AG20443 (cell line): ENCODE results near the gene SH3BGRL3.

ENCODE experiments used
- DNase-seq: peaks from one replicate; pipeline ENCODE4 v3.0.0; 2012; ENCODE audit warnings: low spot score, mixed read lengths

The SH3BGRL3 gene

DNA sequence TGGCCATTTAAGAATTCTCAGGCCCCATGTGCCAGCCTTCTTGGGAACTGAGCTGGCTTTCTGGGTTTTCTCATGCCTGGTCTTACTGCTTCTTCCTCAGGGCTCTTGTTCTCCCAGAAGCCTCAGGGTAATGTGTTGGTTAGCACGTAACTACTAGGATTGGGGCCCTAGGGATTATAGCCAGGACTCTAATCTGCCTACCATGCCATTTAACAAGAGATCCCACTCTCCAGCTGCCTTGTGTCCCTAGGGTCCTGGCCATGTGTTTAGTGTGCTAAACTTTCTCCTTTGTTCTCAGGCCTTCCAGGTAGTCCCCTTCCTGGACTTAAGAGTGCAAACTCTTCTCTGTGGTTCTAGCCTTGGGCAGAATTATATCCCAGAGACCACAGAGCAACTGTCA, 2.2 kb upstream of the SH3BGRL3 start:
- no peak for DNase-seq

DNA sequence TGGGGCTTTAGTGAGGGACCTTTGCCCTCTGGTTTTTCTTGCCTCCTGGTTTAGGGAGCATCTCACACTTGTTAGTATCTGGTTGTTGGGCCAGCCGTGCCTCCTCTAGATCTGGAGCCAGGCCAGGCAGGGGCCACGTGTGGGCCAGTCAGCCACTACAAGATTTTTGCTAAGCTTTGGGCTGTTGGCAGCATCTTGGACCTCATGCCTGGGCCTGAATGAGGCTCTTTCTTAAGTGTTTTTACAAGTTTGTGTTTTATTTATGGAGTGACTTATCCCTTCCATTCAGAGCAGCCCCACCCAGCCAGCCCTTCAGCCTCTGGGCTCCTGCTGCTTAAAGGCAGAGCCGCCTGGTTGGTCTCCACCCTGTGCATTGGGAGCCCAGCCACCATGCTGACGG, 1.6 kb upstream of the SH3BGRL3 start:
- DNase-seq, result peak; percentile 74

DNA sequence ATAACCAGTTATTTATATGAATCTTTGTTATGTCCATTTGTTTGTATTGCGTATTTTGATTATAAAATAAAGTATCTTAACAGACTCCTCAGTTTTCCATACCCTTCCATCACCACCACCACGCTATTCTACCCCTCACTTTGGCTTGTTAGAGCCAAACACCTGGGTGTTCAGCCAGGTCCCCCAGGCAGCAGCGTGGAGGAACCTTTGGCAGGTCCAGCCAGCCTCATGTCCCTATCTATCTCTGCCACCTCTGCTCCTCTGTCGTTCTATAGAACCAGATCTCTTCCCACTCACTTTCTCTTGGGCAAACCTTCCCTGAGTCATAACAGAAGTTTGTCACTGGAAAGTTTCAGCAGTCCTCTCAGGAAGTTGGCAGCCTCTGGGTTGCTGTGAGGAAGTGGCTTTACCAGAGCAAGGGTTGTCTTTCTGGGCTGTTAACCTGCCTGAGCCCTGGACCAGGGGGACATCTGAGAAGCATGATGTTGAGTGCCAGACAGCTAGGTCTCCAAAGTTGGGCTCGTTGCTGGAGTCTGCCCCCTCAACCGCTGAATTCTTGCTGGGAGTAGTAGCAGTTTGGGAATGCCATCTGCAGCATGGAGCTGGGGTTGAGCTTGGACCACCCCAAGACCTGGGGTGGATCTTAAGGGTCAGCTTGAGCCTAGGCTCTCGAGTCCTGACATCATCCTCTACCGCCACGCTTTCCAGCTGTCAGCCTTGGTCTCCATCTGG, 996 bp upstream of the SH3BGRL3 start:
- DNase-seq, result peak; percentile 58

DNA sequence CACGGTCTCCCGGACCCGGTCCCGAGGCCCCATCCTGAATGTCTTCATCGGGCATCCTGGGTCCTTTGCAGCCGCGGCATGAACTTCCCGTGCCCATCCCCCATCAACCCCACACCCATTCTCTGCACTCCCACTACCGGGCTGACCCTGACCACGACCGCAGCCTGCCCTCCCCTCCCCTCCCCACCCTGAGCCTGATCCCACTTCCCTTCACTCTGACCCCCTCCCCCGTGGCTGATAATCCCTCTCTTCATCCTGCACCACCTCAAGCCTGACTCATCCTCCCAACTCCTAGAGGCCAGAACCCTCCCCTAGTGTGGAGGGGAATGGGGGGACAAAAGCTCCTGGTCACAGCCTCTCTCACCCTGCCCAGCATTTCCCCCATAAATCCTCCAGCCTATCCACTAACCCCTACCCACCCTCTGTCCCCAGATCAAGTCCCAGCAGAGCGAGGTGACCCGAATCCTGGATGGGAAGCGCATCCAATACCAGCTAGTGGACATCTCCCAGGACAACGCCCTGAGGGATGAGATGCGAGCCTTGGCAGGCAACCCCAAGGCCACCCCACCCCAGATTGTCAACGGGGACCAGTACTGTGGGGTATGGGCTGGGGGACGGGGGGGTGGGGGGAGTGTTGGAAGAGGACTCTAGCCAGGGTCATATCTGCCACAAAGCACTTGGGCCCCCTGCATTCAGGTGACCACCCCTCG, 602 bp downstream of the SH3BGRL3 start:
- peak; percentile 50 for DNase-seq

DNA sequence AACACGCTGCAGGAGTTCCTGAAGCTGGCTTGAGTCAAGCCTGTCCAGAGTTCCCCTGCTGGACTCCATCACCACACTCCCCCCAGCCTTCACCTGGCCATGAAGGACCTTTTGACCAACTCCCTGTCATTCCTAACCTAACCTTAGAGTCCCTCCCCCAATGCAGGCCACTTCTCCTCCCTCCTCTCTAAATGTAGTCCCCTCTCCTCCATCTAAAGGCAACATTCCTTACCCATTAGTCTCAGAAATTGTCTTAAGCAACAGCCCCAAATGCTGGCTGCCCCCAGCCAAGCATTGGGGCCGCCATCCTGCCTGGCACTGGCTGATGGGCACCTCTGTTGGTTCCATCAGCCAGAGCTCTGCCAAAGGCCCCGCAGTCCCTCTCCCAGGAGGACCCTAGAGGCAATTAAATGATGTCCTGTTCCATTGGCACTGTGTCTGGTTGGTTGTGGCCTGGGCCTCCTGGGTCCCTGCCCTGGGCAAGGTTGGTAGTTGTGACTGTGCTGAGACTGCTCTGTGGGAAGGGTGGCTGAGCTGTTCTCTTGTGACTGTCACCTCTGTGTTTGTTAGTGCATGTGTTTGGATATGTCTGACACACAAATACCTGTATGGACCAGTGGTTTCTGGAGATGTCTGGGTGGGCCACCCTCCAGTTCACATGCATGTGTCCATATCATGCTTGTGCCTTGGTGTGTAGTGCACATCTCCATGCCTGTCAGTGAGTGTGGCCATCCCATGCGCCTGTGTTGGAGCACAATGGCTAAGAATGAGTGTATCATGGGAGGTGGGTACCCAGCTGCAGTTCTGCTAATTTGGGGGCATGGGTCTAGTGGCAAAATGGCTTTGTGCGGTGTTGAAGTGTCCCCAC, 1.4 kb downstream of the SH3BGRL3 start:
- DNase-seq, result no peak

DNA sequence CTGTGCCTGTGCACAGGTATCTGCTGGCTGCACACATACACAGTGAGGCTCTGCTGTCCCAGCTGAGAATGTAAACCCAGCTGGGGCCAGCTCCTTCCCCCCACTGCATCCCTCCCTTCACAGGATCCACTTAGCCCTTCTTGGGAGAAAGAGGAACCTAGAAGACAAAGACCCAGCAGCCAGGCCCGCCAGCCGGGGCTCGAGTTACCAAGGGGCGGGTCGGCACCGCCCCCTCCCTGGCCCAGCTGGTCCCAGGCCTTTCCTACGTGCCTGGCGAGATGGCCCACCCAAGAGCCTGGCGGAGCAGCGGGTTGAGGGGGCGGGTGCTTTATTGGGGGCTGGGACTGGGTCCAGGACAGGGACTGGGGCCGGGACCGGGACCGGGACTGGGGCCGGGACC, 2.1 kb downstream of the SH3BGRL3 start:
- DNase-seq, result no peak

DNA sequence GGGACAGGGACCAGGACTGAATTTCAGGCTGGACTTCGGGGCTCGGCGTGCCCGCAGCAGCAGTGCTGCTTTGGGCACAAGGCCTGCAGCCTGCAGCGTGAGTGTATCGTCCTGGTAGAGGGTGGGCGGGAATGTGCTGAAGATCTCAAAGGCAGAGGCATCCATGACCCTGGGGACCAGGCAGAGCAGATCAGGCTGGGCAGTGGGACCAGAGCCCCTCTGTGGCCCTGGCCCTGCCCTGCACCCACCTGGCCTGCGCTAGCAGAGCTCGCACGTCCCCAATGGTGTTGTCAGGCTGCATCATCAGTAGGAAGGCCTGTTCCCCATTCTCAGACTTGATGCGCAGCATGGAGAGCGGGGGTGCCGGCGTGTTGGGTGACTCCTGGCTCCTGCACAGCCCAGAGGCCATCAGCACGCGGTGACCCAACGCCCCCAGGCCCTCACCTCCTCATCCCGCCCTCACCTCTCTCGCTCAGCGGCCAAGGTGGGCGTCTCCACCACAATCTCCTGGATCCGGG, 2.6 kb downstream of the SH3BGRL3 start:
- no peak for DNase-seq

DNA sequence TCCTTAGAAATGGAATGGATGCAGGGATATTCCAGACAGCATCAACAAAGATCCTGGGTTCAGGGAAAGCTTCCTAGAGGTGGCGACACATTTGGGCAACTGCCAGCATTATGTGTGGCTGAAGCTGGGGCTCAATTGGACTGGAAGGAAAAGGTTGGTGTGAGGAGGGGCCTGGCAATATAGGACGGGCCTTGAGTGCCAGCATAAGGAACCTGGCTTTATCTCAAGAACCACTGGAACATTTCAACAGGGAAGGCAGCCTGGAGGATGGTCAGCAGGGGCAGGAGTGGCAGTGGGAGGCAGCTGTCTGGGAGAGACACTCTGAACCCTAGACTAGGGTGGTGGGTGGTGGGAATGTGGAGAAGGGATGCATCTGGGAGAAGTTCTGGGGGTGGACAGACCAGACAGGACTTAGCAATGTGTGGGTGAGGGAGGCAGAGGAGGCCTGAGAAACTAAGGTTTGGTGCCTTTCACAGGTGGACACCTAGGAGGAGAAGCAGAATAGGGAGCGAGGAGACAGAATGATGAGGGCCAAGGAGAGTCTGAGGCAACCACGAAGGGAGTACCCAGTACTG, 3.5 kb downstream of the SH3BGRL3 start:
- DNase-seq, result no peak

DNA sequence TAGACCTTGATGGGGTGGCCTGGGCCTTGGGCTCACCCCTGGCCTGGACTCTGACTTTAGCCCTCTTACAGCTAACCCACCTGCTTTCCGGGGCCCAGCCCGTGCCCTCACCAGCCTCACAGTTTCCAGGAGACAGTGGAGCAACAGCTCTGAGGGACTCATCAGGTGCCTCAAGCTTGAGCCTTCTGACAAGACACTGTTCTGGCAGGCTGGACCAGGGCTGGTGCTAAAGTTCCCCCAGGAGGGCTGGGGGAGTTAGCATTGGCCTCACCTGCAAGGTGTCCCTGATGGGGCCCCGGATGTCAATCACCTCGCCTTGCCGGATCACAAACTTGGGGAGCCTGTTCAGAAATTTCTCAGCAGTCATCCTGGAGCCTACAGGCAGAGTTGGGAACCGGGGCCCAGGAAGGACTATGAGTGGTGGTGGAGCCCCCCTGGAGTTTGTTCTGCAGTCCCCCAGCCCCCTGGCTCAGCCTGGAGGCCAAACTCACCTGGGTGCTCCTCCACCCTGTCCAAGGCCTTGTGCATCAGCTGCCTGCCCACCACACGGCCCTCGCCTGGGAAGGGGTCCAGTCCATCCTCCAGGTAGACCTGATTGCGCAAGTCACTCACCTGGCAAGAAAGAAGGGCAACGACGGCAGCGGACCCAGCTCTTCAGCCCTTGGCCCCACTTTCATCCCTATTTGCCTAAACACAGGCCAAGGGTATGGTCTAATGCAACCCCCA, 4.1 kb downstream of the SH3BGRL3 start:
- DNase-seq, result no peak

DNA sequence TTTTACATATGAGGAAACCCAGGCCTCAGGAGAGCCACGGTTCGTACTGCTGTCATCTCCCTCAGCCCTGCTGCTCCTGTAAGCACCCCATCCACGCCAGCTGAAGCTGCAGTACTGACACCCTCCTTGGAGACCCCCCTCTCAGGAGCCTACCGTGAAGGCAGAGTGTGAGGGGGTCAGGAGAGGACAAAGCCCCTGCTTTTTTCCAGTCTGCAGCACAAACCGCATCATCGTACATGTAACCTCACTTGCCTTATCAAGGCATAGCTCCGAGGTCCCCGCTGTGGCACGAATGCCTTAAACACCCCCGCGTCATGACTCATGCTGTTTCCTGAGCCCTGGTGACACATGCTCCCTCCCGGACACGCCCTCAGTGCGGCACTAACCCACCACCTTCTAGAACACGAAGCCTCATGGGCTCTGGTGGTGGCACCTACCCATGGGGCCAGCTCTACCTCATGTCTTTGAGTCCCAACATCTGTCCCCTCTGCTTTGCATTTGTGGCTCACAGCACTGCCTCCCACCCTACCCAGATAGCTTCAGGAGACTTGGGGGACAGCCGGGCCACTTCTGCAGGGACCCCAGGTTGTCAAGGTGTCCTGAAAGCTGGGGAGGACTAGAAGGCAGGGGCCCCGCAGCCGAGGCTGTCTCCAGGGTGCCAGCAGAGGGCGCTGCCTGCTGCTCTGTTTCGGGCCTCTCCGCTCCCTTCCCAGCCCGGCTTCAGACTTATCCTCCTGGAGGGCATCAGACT, 4.9 kb downstream of the SH3BGRL3 start:
- peak; percentile 94 for DNase-seq

DNA sequence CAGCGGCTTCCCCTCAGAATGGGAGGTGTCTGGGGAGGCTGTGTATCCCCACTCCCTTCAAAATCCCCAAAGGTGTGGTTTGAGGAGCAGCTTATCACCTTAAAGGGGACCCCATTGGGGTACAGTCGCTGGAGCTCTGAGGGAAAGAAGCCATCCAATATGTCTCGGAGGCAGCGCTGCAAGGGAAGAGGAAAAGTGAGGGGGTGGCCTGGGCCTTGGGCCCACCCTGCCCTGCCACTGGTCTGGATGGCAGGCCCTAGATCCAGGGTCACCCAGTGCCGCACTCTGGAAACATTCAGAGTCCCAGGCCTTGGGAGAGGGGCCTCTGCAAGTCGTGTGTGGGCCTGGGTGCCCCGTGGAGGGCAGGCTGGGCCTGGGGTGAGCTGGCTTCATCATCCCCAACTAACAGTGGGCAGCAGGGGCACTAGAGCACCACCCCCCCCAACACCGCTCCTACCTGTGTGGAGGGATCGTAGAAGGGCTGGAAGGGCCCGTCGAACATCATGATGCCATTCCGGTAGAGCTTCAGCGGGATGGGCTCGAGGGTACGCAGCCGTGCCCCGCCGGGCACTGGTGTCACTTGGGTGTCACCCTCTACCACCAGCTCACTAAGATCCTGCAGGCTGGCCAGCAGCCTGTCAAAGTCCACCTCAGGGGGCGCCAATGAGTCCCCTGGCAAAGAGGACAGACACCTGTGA, 5.6 kb downstream of the SH3BGRL3 start:
- DNase-seq, result no peak

DNA sequence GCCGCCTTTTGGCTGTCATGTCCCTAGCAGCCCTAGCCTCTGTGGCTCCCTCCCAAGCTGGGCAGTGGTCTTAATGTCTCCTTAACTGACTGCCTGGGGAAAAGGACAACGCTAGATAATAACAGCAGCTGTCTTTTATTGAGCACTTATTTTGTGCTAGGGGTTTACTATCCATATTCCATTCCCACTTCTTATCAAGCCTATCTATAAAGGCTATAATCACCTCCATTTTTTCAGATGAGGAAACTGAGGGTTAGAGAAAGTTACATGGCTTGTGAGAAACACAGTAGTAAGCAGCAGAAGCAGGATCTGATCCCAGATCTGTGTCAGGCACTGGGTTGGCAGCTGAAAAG, 6.2 kb downstream of the SH3BGRL3 start:
- no peak for DNase-seq

DNA sequence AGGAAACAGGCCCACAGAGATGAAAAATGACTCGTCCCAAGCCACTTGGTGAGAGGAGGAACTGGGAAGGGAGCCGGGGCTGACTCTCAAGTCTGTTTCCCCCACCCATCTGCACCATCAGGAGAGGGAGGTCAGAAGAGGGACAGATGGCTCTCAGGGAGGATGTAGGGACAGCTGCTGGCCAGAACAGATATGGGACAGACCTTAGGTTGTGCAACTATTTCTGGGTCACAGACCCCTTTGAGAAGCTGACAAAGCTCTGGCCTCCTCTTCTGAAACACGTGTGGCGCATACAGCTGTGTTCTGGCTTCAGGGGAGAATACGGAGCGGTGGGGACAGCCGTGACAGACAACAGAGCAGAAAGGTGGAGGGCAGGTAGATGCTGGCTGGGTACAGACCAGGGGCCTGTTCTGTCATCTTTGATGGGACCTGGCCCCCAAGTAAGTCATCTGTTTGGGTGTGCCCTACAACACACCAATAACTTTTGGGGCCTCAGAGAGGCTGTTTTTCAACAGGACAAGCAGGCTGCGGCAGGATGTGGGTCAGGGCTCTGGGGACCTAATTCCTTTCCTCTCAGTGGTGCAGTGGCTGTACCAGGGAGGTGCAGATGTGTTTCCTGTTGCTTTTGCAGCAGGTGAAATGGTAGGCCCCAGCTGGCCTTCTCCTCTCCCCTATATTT, 7.3 kb downstream of the SH3BGRL3 start:
- DNase-seq, result peak; percentile 45

DNA sequence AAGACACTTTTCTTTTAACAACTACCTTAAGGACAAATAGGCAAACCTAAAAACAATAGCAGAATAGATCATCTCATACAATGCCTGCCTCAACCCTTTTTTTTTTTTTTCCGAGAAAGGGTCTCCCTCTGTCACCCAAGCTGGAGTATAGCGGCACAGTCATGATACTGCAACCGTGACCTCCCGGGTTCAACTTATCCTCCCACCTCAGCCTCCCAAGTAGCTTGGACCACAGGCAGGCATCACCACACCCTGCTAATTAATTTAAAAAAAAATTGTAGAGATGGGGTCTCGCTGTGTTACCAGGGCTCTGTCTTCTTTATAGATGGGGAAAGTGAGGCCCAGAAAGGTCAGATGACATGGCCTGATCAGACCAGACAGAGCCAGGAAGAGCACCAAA, 7.9 kb downstream of the SH3BGRL3 start:
- DNase-seq, result no peak

DNA sequence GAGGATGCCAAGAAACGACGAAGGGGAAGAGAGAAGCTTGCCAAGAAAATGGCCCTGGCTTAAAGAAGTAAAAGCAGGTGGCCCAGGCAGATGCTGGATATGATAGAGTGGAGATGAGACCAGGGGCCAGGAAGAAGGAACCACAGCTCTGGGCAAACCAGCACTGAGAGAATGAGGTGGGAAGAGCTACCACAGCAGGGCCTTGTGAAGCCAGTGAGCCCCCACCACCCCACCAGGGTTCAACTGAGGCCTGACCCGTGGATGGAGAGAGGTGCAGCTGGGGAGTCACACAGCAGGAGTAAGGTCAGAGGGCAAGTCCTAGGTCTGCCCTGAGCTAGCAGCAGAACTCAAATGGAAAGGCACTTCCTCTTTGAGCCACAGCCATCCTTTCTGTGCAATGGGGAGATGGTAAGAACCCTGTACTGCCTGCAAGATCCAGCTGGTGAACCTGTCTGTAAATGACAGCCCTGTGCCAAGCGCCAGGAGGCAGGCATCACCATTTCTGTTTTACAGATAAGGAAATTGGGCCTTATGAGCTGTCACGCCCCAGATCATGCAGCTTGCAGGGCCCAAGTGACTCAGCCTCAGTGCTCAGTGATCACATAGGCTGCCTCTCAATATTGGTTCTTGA, 8.5 kb downstream of the SH3BGRL3 start:
- no peak for DNase-seq

DNA sequence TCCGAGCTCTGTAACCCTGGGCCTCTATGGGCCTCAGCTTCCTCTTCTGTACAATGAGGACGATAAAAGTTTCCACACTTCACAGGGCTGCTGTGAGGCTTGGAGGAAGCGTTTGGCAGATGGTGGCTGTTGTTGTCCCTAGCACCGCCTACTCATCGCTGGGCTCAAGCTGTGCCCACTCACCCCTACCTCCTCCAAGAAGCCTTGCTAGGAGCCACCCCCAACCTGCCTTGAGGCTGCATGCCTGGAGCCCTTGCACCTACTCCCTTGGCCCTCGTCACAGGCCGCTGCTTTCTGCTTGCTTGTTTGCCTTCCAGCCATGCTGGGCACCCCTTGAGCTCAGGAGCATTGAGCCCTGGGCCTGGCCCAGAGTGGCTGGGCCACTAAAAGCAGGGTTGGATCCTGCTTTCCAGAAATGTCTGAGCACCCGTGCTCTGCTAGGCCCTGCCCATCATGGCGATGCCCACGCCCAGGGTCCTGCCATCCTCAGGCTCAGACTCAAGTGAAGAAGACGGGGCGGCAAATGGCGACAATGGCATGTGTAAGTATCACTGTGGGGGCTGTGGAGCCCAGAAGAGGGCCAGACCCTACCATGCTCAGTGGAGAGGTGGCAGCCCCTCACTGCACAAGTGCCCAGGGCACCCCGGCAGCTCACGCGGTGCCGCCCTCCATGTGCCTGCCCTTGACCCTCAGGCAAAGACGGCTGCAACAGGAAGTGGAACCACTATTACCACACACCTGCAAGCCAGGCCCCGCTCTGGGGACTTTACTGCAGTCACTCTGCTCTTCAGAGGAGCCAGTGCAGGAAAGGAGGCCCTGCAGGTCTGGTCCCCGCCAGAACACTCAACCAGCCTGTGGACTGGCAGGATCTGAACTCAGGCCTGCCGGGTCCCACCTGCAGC, 9.5 kb downstream of the SH3BGRL3 start:
- DNase-seq, result no peak

DNA sequence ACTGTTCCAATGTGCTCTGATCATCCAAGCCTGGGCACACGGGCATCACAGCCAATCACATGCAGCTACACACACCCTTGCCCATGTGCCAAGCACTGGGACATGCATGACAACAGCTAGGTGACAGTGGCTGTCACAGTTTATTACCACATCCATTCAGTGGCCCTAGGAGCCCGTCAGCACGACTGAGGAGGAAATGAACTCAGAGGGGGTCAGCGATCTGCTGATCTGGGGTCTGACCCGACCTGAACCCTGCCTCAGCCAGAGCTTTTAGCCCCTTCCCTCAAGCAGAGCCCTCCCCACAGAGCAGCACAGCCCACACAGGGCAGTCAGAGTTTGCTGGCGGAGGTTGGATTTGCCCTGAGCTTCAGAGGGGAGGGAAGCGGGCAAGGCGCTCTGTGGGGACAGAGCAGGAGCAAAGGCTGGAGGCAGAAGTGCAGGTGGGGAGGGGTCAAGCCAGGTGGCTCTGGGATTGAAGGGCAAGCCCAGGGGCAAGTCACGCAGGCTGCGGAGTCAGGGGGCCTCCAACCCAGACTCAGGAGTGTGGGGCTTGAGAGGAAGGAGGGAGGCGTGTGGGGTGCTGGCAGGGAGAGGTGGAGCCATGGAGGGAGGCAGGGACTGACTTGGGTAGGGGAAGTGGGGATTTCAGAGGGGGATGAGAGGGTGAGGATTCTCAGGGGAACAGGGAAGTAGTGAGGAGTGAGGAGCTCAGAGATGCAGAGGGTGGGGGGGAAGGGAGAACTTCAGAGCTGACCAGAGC, 10.4 kb downstream of the SH3BGRL3 start:
- no peak for DNase-seq
